ENCODE measurements around the gene CTNNA2. TPM values are rescaled to one million over a fixed set of nuclear protein-coding genes. Genes with fewer than 3 reads are reported as not detected.

CTNNA2 gene
- total and polyA plus RNA-seq, 2 of the 8 experiments (the other 6 are each of a cell fraction or from before 2014, with no cell fraction given): 3.9 to 9.0 TPM

GRCh38 chr2:79935771-79936657, 423.2 kb downstream of the CTNNA2 start:
- Histone ChIP-seq H2BK12ac (ENCODE audit: low read depth, low read length) (no peak overlapping the region), H3K23me2 (ENCODE audit: low read depth, low read length) (no peaks in the 10 kb centered on the region), H3K4me1 (replicated peaks in 1 of 4; ENCODE audit: control insufficient read depth in 3 of 4, insufficient read depth in 4 of 4, low read length in 3 of 4) (no peaks in the 10 kb centered on the region), H3K56ac (replicated peaks; ENCODE audit: insufficient read length, low read depth, low read length) (no peak overlapping the region), H3K79me1 (ENCODE audit: low read depth, low read length) (no peaks in the 10 kb centered on the region), H3K14ac (ENCODE audit: insufficient read length) (no peak overlapping the region), H3K9me3 (ENCODE audit: insufficient read depth in 2 of 2, low read depth in 1 of 2, low read length in 1 of 2) (no peaks in the 10 kb centered on the region), H3K4me2 (ENCODE audit: insufficient read depth in 1 of 2, low read depth in 2 of 2, low read length in 2 of 2) (no peak overlapping the region; a peak in 1 of 4 replicates), H3K4me3 (ENCODE audit: extremely low read depth in 1 of 4, insufficient read depth in 2 of 4, low read depth in 3 of 4, low read length in 4 of 4) (peak overlapping the region in 1 of 4 experiments; percentile 44; a peak in 4 of 8 replicates), H2BK120ac (replicated peaks; ENCODE audit: low read depth, low read length) (no peak overlapping the region), H4K20me1 (replicated peaks in 1 of 2; ENCODE audit: control insufficient read depth in 1 of 2, insufficient read depth in 2 of 2, low read length in 2 of 2) (no peaks in the 10 kb centered on the region), H3K9ac (replicated peaks in 1 of 4; ENCODE audit: extremely low read depth in 1 of 4, low read depth in 3 of 4, low read length in 3 of 4) (no peak overlapping the region), H2AK5ac (ENCODE audit: low read depth, low read length) (no peak overlapping the region), H3K27ac (ENCODE audit: low read depth, low read length) (no peak overlapping the region), H3K27me3 (replicated peaks in 1 of 4; ENCODE audit: control insufficient read depth in 3 of 4, extremely low read depth in 1 of 4, insufficient read depth in 3 of 4, low read length in 3 of 4) (no peaks in the 10 kb centered on the region), H2BK5ac (ENCODE audit: low read depth, low read length) (no peak overlapping the region), H2BK20ac (ENCODE audit: low read length) (no peak overlapping the region), H4K8ac (ENCODE audit: extremely low read depth, insufficient read depth, low read length) (no peak overlapping the region), H2BK15ac (ENCODE audit: low read length) (no peak overlapping the region), H4K5ac (ENCODE audit: insufficient read length, low read depth, low read length) (no peak overlapping the region), H4K91ac (replicated peaks; ENCODE audit: insufficient read length, low read length) (no peak overlapping the region), H3K4ac (replicated peaks; ENCODE audit: insufficient read length, low read depth, low read length) (no peak overlapping the region), H3K36me3 (ENCODE audit: control insufficient read depth in 2 of 4, insufficient read depth in 4 of 4, low read length in 3 of 4) (no peaks in the 10 kb centered on the region), H3K18ac (ENCODE audit: extremely low read depth, low read length) (no peak overlapping the region), H2AFZ (ENCODE audit: low read length) (no peak overlapping the region), H3K23ac (ENCODE audit: insufficient read length) (no peak overlapping the region), H3K79me2 (ENCODE audit: control insufficient read depth in 1 of 2, insufficient read depth in 2 of 2, low read length in 2 of 2) (no peaks in the 10 kb centered on the region)
- DNase-seq (ENCODE audit: low read depth in 1 of 2, low spot score in 2 of 2): peak in 1 of 2 experiments; percentile 29
- WGBS, 2 experiments (ENCODE audit: extremely low coverage in 1 of 2, insufficient coverage in 1 of 2, insufficient read length in 1 of 2, insufficient replicate concordance in 2 of 2, low coverage in 1 of 2, low lambda C conversion rate in 2 of 2, missing lambda C conversion rate in 1 of 2): 10% methylated on average over 9 of the region's 9 CpGs; no CpG with 5 or more reads in 1 of the 2 experiments
- CTCF ChIA-PET (ENCODE audit: partially characterized antibody): interaction anchor here (0.8 to 1.4 kb wide), 6 partner anchors 15 to 919 kb away, joined by 3 to 5 read pairs (median 3); no protein-coding TSS in a partner anchor
- peak; percentile 82 for FAIRE-seq
- peak; percentile 99 for TF ChIP-seq CEBPB (IDR thresholded peaks at IDR 0.05; ENCODE audit: low read depth, low read length)
- 0 out of 2 replicates have a peak, but pooled peaks have one; percentile 20 for TF ChIP-seq POU5F1 (IDR thresholded peaks at IDR 0.05; ENCODE audit: low read depth, low read length)
- no peak for TF ChIP-seq TAF7 (optimal IDR thresholded peaks at IDR 0.05; ENCODE audit: borderline replicate concordance, low read depth, low read length)
- peak; percentile 72 to 76 for TF ChIP-seq RAD21 (IDR thresholded peaks at IDR 0.05 in 1 of 2, conservative IDR thresholded peaks at IDR 0.05 in 1 of 2; ENCODE audit: low read depth in 2 of 2, low read length in 2 of 2)
- TF ChIP-seq CTCF (IDR thresholded peaks at IDR 0.05; ENCODE audit: control extremely low read depth in 1 of 3, insufficient read depth in 1 of 3, low read depth in 1 of 3, low read length in 3 of 3): peak; percentile 62 to 74 (median 72)
- TF ChIP-seq ASH2L (IDR thresholded peaks at IDR 0.05; ENCODE audit: low read length): peak; percentile 24
- TF ChIP-seq TAF1 (IDR thresholded peaks at IDR 0.05; ENCODE audit: low read depth, low read length): no peak
- no peak for TF ChIP-seq CHD1 (IDR thresholded peaks at IDR 0.05; ENCODE audit: low read depth, low read length)
- POLR2A ChIA-PET (ENCODE audit: partially characterized antibody): no interaction called here

All from H1 (cell line).